ENCODE results near the gene MROH2A. TPM values are rescaled to one million over a fixed set of nuclear protein-coding genes. Genes with fewer than 3 reads are reported as not detected.

MROH2A gene
- total and polyA plus RNA-seq, 4 donors, result not detected

DNA sequence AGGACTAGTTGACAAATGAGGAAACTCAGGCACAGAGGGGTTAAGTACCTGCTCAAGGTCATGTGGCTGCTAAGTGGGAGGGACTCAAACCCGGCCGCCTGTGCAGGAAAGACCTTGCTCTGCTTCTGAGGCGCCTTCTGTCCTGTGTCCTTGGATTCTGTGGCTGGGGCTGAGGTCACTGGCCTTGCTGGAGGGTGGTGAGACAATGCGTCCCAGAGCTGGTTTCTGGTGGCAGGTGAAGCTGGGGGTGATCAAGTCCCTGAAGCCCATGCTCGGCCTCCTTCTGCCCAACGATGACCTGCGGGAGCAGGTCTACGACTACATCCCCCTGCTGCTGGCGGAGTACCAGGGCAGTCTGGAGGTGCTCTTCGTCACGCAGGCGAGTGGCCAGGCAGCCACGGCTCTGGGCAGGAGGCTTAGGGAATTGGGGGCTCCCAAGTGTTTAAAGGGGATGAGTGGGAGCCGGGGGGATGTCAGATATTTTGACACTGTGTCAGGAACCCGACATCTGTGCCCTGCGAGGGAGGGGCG, 16.1 kb downstream of the MROH2A start:
- 75 to 79% methylated on average over 17 of the region's 17 CpGs for WGBS, 2 donors
- no peaks in the 10 kb centered on the region for H3K9me3 ChIP-seq (ENCODE audit: control insufficient read depth, low read length)
- H3K27ac ChIP-seq (ENCODE audit: low read depth in 1 of 2, low read length in 2 of 2), result no peak overlapping the region
- no peaks in the 10 kb centered on the region for H3K36me3 ChIP-seq (ENCODE audit: control insufficient read depth in 1 of 2, insufficient read depth in 2 of 2, low read length in 1 of 2)
- H3K4me3 ChIP-seq (ENCODE audit: low read length in 2 of 2), result no peak overlapping the region
- ATAC-seq (ENCODE audit: low FRiP score) (no peak), DNase-seq (peak in 1 of 2 donors; percentile 33)
- H3K4me1 ChIP-seq (ENCODE audit: control insufficient read depth in 1 of 2, insufficient read depth in 2 of 2, low read length in 2 of 2), result no peaks in the 10 kb centered on the region
- intact Hi-C loops (cut with DNase I), result no loop called here
- H3K27me3 ChIP-seq (ENCODE audit: control insufficient read depth in 1 of 2, insufficient read depth in 2 of 2, low read length in 1 of 2), result no peaks in the 10 kb centered on the region

DNA sequence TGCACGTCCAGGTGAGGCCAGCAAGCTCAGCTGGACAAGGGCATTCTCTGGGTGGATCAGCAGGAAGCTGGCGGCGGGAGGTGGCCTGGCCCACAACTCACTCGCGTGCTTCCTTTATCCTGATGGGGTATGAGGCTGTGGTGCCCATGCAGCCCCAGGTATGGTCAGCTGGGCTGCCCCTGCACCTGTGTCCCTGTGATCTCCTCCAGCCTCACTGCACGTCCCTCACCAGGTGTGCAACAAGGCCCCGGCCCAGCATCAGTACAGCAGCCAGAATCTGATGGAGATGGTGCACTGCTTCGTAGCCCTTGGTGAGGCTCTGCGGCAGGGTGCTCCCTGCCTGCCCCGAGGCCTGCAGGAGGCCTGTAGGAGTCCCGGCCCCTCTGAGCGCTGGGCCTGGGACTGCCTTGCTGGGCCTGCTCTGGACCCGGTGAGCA, 17.6 kb downstream of the MROH2A start:
- ATAC-seq (ENCODE audit: low FRiP score), result no peak
- no peaks in the 10 kb centered on the region for H3K9me3 ChIP-seq (ENCODE audit: control insufficient read depth, low read length)
- H3K27me3 ChIP-seq (ENCODE audit: control insufficient read depth in 1 of 2, insufficient read depth in 2 of 2, low read length in 1 of 2), result no peaks in the 10 kb centered on the region
- intact Hi-C loops (cut with DNase I), result no loop called here
- no peak overlapping the region for H3K27ac ChIP-seq (ENCODE audit: low read depth in 1 of 2, low read length in 2 of 2)
- DNase-seq, result no peak
- 89 to 93% methylated on average over 13 of the region's 13 CpGs for WGBS, 2 donors
- H3K36me3 ChIP-seq (ENCODE audit: control insufficient read depth in 1 of 2, insufficient read depth in 2 of 2, low read length in 1 of 2), result no peaks in the 10 kb centered on the region
- no peak overlapping the region for H3K4me3 ChIP-seq (ENCODE audit: low read length in 2 of 2)
- H3K4me1 ChIP-seq (ENCODE audit: control insufficient read depth in 1 of 2, insufficient read depth in 2 of 2, low read length in 2 of 2), result no peaks in the 10 kb centered on the region

DNA sequence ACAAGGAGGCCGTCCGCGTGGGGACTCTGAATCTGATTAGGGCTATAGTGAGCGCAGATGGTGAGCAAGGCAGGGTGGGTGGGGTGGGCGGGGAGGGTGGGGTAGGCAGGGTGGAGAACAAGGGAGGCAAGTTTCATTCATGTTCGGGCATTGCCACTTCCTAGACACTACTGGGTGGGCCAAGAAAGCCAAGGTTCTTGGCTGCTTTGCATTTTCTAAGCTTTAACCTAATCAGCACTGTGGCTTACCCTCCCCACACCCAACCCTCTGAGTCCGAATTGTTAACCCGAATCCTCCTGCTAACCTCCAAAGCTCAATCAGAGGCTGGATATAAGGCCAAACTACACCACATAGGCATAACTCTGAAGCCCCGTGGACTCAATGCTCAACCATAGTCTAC, 18.1 kb downstream of the MROH2A start:
- Histone ChIP-seq H3K27me3 (ENCODE audit: control insufficient read depth in 1 of 2, insufficient read depth in 2 of 2, low read length in 1 of 2) (no peaks in the 10 kb centered on the region), H3K27ac (ENCODE audit: low read depth in 1 of 2, low read length in 2 of 2) (no peak overlapping the region), H3K36me3 (ENCODE audit: control insufficient read depth in 1 of 2, insufficient read depth in 2 of 2, low read length in 1 of 2) (no peaks in the 10 kb centered on the region), H3K4me3 (ENCODE audit: low read length in 2 of 2) (no peak overlapping the region), H3K9me3 (ENCODE audit: control insufficient read depth, low read length) (no peaks in the 10 kb centered on the region), H3K4me1 (ENCODE audit: control insufficient read depth in 1 of 2, insufficient read depth in 2 of 2, low read length in 2 of 2) (no peaks in the 10 kb centered on the region)
- intact Hi-C loops (cut with DNase I), result no loop called here
- ATAC-seq (ENCODE audit: low FRiP score) (no peak), DNase-seq (no peak)
- 86 to 88% methylated on average over 9 of the region's 9 CpGs for WGBS, 2 donors

DNA sequence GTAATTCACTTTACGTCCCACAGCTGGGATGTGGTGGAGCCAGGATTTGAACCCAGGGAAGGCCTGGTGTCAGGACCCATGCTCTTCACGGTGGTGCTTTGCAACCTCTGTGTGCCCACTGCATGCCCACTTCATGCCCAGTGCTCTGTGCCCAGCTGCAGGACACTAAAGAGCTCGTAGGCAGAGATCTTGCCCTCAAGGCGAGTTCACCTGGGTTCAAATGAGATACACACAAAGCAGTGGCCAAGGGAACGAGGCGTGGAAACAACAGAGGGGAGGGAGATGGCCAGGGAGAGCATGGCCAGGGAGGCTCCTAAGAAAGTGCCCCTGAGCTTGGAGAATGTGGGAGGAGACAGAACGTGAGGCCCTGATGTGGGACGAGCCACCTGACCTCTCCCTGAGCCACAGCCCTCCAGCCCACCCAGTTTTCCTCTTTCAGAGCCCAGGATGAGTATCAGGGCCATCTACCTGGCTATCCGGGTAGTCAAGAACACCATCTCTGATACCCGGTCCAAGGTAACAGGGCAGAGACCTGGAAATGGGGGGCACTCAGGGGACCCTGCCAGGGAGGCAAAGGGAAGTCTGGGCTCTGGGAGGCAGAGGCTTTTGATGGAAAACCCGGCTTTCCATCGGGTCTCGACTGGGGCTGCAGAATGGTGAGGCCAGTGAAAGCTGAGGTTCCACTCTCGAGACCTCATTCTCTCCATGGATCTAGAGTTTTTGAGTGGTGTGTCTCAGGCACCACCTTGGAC, 20.4 kb downstream of the MROH2A start:
- Histone ChIP-seq H3K4me1 (ENCODE audit: control insufficient read depth in 1 of 2, insufficient read depth in 2 of 2, low read length in 2 of 2) (no peaks in the 10 kb centered on the region), H3K27me3 (ENCODE audit: control insufficient read depth in 1 of 2, insufficient read depth in 2 of 2, low read length in 1 of 2) (no peaks in the 10 kb centered on the region), H3K9me3 (ENCODE audit: control insufficient read depth, low read length) (no peaks in the 10 kb centered on the region), H3K36me3 (ENCODE audit: control insufficient read depth in 1 of 2, insufficient read depth in 2 of 2, low read length in 1 of 2) (no peaks in the 10 kb centered on the region), H3K27ac (ENCODE audit: low read depth in 1 of 2, low read length in 2 of 2) (no peak overlapping the region), H3K4me3 (ENCODE audit: low read length in 2 of 2) (no peak overlapping the region)
- peak in 1 of 2 donors; percentile 43 for DNase-seq
- WGBS, 2 donors, result 80 to 83% methylated on average over 14 of the region's 14 CpGs
- intact Hi-C loops (cut with DNase I), result no loop called here
- ATAC-seq (ENCODE audit: low FRiP score), result no peak

DNA sequence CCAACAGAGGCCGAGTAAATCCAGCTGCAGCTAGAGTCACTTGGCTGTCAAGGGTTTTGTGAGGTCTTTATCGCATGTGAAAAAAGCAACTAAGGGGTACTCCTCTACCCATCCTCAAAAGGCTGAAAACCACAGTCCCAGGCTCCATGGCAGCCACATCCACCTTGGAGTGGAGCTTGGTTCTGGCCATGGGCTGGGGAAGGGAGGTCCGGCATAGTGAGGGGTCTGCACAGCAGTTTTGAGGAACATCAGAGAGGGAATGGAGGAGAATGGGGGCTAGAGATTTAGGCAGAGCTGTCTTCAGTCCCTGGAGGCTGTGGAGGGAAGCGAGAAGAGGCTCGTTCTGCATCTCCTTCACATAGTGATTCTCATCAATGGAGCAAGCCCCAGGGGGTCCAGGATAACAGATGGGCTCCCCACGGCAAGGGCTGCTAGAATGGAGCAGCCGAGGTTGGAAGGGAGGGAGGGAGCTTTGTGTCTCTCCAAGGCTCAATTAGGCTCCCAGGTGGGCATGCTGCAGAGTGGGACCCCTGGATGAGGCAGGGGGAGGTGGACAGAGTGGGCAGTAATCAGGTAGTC, 21.0 kb downstream of the MROH2A start:
- no peaks in the 10 kb centered on the region for H3K4me1 ChIP-seq (ENCODE audit: control insufficient read depth in 1 of 2, insufficient read depth in 2 of 2, low read length in 2 of 2)
- intact Hi-C loops (cut with DNase I), result no loop called here
- H3K4me3 ChIP-seq (ENCODE audit: low read length in 2 of 2), result no peak overlapping the region
- no peak overlapping the region for H3K27ac ChIP-seq (ENCODE audit: low read depth in 1 of 2, low read length in 2 of 2)
- ATAC-seq (ENCODE audit: low FRiP score) (no peak), DNase-seq (peak in 1 of 2 donors; percentile 34)
- H3K36me3 ChIP-seq (ENCODE audit: control insufficient read depth in 1 of 2, insufficient read depth in 2 of 2, low read length in 1 of 2), result no peaks in the 10 kb centered on the region
- H3K9me3 ChIP-seq (ENCODE audit: control insufficient read depth, low read length), result no peaks in the 10 kb centered on the region
- H3K27me3 ChIP-seq (ENCODE audit: control insufficient read depth in 1 of 2, insufficient read depth in 2 of 2, low read length in 1 of 2), result no peaks in the 10 kb centered on the region
- 60% methylated on average over 7 of the region's 7 CpGs for WGBS, 2 donors

DNA sequence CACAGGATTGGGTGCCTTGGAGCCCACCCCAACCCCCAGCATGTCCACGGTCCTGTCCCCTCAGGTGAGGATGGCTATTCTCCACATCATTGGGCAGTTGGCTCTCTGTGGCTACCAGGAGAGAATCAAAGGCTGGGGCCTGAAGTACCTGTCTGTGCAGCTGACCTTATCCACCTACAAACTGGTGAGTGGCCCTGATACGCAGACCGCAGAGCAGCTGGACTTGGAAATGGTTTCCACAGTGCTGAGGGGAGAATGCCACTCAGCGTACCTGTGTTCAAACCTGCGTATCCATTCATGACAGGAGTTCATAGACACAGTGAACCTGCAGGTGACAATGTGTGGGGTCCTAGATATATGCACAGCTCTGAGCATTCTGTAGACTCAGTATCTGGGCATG, 21.6 kb downstream of the MROH2A start:
- Histone ChIP-seq H3K36me3 (ENCODE audit: control insufficient read depth in 1 of 2, insufficient read depth in 2 of 2, low read length in 1 of 2) (no peaks in the 10 kb centered on the region), H3K9me3 (ENCODE audit: control insufficient read depth, low read length) (no peaks in the 10 kb centered on the region), H3K4me1 (ENCODE audit: control insufficient read depth in 1 of 2, insufficient read depth in 2 of 2, low read length in 2 of 2) (no peaks in the 10 kb centered on the region), H3K4me3 (ENCODE audit: low read length in 2 of 2) (no peak overlapping the region), H3K27me3 (ENCODE audit: control insufficient read depth in 1 of 2, insufficient read depth in 2 of 2, low read length in 1 of 2) (no peaks in the 10 kb centered on the region), H3K27ac (ENCODE audit: low read depth in 1 of 2, low read length in 2 of 2) (no peak overlapping the region)
- intact Hi-C loops (cut with DNase I), result no loop called here
- WGBS, 2 donors, result 53 to 85% methylated on average over 5 of the region's 5 CpGs
- no peak for DNase-seq
- no peak for ATAC-seq (ENCODE audit: low FRiP score)

DNA sequence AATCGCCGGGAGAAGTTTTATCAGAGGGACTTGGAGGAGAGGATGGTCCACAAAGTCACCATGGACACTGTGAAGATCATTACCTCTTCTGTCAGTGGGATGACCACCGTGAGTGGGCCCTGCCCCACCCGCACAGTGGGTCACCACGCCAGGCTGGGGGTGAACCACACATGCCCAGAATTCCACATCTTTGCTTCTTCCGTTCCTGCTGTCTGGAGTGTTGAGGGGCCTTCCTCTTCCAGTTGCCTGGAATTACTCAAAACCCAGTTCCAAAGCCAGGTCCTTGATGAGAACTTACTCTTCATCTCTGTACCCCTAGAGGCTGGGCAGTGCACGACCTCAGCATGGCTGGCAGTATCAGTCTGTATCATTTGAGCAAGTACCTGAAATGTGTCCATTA, 22.1 kb downstream of the MROH2A start:
- H3K9me3 ChIP-seq (ENCODE audit: control insufficient read depth, low read length), result no peaks in the 10 kb centered on the region
- no peak overlapping the region for H3K27ac ChIP-seq (ENCODE audit: low read depth in 1 of 2, low read length in 2 of 2)
- no peaks in the 10 kb centered on the region for H3K4me1 ChIP-seq (ENCODE audit: control insufficient read depth in 1 of 2, insufficient read depth in 2 of 2, low read length in 2 of 2)
- 77 to 79% methylated on average over 7 of the region's 7 CpGs for WGBS, 2 donors
- intact Hi-C loops (cut with DNase I), result no loop called here
- no peak overlapping the region for H3K4me3 ChIP-seq (ENCODE audit: low read length in 2 of 2)
- DNase-seq, result peak in 1 of 2 donors; percentile 25
- H3K27me3 ChIP-seq (ENCODE audit: control insufficient read depth in 1 of 2, insufficient read depth in 2 of 2, low read length in 1 of 2), result no peaks in the 10 kb centered on the region
- no peaks in the 10 kb centered on the region for H3K36me3 ChIP-seq (ENCODE audit: control insufficient read depth in 1 of 2, insufficient read depth in 2 of 2, low read length in 1 of 2)
- ATAC-seq (ENCODE audit: low FRiP score), result no peak

DNA sequence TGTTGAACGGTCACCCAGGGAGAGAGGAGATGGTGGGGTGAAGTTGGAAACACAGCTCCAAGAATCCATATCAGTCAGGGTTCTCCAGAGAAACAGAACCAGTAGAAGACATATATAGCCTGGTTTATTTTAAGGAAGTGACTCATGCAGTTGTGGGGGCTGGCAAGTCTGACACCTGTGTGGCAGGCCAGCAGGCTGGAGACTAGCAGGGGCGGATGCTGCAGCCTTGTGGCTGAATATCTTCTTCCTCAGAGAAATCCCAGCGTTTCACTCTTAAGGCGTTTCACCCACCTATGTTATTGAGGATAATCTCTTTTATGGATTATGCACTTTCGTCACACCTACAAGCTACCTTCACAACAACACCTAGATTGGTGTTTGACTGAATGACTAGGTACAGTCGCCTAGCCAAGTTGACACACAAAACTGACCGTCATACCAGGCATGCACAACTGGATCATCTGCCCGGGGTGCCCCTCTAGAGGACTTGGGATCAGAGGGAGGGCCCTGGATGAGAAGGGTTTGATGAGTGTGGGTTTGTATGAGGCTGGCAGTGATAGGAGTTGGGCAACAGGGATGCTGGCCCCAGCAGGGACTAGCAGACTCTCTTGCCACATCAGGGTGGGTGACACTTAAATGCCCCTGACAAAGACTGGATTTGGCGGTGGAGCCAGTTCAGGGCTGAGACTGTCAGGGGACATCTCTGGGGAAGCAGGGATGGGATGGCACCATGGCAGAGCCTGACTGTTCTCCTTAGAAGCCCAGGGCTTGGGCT, 23.4 kb downstream of the MROH2A start:
- Histone ChIP-seq H3K27me3 (ENCODE audit: control insufficient read depth in 1 of 2, insufficient read depth in 2 of 2, low read length in 1 of 2) (no peaks in the 10 kb centered on the region), H3K4me3 (ENCODE audit: low read length in 2 of 2) (no peak overlapping the region), H3K36me3 (ENCODE audit: control insufficient read depth in 1 of 2, insufficient read depth in 2 of 2, low read length in 1 of 2) (no peaks in the 10 kb centered on the region), H3K9me3 (ENCODE audit: control insufficient read depth, low read length) (no peaks in the 10 kb centered on the region), H3K27ac (ENCODE audit: low read depth in 1 of 2, low read length in 2 of 2) (no peak overlapping the region), H3K4me1 (ENCODE audit: control insufficient read depth in 1 of 2, insufficient read depth in 2 of 2, low read length in 2 of 2) (no peaks in the 10 kb centered on the region)
- 73 to 75% methylated on average over 9 of the region's 9 CpGs for WGBS, 2 donors
- DNase-seq (no peak), ATAC-seq (ENCODE audit: low FRiP score) (no peak)
- intact Hi-C loops (cut with DNase I), result no loop called here
